GM19239 (cell line): ENCODE results near the gene CTAGE6.
"Not testable (repeated sequence)": the region's sequence is repeated elsewhere in the genome, so short reads cannot be mapped to it uniquely, and the experiment has no call there.

Experiments used
- DNase-seq: peaks from one replicate; pipeline ENCODE4 v3.0.0; 2011; ENCODE audit warnings: low spot score; ENCODE audit not compliant: insufficient read length
- FAIRE-seq: peaks from 2 replicates; lab custom pipeline; 2011; peaks lifted over from hg19 to GRCh38; lab: Jason Lieb, UNC

Gene CTAGE6

GRCh38 chr7:143726143-143726542, 31.4 kb downstream of the CTAGE6 start:
- not testable (repeated sequence) for DNase-seq, FAIRE-seq

GRCh38 chr7:143720335-143720734, 37.2 kb downstream of the CTAGE6 start:
- FAIRE-seq, DNase-seq: not testable (repeated sequence)

- DNase-seq, FAIRE-seq: not testable (repeated sequence)
Measured at GRCh38 chr7:143715543-143716193, 41.8 kb downstream of the CTAGE6 start.

- FAIRE-seq, DNase-seq: not testable (repeated sequence)
Measured at GRCh38 chr7:143714581-143715454, 42.7 kb downstream of the CTAGE6 start.

GRCh38 chr7:143712381-143712780, 45.1 kb downstream of the CTAGE6 start:
- FAIRE-seq, DNase-seq: not testable (repeated sequence)

- FAIRE-seq, DNase-seq: not testable (repeated sequence)
Measured at GRCh38 chr7:143711727-143712324, 45.7 kb downstream of the CTAGE6 start.

GRCh38 chr7:143709895-143710294, 47.6 kb downstream of the CTAGE6 start:
- not testable (repeated sequence) for FAIRE-seq, DNase-seq
